NCI-H345 (cell line): ENCODE measurements around the gene PLS1.

ENCODE experiments used
- DNase-seq: peaks from one replicate; lab custom pipeline; 2025; lab: John Stamatoyannopoulos, UW

PLS1 gene

DNA sequence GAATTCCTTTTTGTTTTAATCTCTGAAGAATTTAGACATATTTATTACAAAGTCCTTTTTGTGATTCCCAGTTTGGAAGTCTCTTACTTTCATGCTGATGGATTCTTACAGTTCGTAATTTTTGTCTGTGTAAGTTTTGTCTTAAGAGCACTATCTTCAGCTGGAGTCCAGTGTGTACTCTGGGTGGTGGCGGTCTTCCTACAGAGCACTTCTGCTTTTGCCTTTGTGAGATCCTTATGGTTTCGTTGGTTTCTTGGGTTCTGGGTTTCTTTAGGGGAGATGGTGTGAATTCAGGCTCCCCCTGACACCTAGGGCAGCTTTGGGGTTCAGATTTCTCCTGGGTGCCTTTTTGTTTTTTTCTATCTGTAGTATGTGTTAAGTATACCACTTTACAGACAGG lies 45.3 kb downstream of the PLS1 start:
- no peak for DNase-seq

DNA sequence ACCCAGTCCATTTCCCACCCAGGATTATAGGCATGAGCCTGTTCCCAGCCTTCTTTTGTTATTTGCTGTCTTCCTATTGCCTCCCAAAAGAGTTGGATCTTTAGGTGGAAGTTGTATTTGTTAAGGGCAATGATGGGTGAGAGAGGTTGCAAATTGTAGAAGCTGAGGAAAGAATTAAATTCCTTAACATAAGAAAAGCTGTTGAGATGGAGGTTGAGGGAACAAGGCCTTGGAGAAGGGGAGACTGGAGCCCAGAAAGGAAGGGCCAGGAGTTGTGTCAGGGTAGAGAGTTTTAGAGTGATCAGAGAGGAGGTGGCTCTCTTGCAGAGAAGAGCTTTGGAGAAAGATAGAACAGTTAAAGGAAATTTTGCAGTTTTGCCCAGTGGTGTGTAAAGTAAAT lies 46.8 kb downstream of the PLS1 start:
- DNase-seq, result no peak

DNA sequence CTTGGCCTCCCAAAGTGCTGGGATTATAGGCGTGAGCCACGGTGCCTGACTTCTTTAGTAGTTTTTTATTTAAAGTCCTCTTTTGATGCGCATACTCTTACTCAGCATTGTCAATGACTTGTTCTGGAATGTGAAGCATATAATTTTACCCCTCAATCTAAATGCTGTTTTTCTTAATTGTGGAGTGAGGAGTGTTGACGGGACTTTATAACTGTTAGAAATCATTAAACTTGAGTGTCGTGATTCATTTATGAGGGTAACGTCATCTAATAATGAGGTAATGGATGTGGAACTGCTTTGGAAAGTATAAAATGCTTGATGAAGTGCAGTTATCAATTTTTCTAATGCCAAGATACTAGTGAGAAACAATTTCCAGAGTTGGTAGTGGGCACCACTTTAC lies 48.3 kb downstream of the PLS1 start:
- no peak for DNase-seq

DNA sequence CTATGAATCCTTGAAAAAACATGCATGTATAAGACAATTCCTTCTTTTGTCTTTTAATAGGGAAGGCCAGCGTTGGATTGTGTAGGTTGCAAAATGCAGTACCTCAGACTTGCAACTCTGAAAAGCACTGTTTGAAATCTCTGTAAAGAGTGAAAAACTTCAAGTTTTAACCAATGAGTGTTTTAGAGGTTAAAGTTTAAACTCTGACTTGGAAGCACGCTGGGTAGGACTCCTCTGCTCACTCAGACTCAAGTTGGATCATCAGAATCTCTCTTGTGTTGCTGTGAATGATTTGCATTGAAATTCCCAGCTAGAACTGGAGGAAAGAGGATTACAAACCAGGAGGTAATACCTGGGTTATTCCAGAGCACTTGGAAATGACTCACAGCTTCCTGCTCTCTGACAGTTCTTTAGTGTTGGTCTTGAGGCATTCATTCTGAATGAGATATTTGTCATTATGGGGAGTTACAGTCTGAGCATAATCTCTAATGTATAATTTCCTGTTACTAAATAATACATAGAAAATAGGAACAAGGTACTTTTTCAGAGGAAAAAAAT lies 49.1 kb downstream of the PLS1 start:
- no peak for DNase-seq

DNA sequence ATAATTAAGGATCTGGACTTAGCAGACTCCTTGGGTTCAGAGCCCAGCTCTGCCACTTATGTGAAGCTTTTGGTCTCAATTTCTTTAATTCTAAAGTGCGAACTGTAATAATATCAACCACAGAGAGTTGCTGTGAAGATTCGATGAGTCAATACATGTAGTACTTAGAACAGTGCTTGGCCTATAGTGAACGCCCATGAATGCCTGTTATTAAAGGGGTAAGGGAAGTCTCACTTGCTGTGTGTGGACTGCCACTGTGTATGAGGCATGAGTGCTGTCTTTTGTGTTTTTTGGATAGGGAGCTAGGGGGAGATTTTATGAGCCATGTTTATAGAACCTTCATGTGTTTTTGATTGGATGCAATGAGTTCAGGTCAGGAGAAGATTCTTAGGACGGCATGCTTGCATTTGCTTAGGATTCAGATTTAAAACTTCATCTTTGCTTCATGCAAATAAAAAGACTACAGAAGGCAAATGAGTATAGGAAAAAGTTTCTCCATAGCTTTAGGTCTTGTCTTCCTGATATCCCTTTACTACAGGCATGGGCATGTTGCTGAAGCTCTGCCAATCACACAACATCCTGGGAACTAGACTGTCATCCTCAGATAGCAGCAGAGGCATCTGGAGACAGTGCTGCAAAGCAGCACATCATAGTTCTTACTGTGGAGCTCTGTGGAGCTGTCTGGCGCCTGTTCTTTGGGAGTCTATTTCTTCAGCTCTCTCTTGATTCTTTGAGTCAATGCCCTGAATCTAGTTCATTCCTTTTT lies 50.0 kb downstream of the PLS1 start:
- no peak for DNase-seq

DNA sequence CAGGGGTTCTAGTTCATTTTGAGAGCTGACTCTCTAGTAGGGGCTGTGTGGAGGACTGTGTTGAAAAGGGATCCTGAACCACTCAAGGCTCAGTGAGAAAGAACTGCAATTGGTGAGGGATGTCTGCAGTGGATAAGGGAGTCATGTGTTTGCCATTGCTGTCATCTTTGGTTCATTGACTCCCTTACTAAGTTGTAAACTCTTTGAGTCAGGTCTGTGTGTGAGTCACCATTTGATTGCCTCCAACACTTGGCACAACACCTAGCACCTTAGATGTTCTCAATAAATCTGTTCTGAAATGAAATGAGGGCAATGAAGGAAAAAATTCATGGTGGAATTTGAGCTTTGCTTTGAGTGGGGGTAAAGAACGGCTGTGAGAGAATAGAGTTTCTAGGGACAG lies 51.7 kb downstream of the PLS1 start:
- no peak for DNase-seq

DNA sequence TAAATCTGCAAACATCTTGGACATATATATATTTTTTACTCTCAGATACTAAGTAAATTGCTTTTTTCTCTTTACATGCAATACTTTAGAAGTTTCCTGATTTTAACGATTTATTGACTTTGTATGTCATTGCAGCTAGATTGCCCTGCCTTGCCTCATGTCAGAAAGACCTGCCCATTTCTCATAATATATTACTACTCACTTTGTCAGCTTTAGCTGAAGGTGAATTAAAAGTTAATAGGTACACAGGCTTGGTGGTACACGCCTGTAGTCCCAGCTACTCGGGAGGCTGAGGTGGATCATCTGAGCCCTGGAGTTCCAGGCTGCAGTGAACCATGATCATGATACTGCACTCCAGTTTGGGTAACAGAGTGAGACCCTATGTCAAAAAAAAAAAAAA lies 52.8 kb downstream of the PLS1 start:
- DNase-seq, result no peak

DNA sequence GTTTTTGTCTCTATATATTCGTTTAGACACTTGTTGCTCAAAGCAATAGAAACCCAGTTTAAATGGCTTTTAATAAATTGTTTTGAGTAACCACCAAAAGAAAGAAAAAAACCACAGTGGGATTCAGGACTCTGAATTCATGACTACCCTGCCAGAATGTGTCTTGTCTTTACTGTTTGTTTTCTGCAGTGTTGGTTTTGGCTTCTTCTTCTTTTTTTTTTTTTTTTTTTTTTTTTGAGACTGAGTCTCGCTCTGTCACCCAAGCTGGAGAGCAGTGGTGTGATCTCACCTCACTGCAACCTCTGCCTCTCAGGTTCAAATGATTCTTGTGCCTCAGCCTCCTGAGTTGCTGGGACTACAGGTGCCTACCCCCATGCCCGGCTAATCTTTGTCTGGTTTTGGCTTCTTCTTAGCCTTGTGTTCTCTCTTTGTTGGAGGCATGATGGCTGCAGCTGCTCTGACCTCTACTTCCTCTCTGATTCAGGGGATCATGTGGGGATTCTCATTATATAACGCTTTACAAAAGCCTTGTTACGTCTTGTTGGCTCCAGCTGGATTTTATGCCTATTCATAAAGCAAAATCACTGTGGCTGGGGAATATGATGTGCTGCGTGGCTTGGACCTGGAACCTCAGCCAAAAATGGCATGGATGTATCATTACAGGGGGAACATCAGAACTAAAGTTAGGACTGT lies 54.0 kb downstream of the PLS1 start:
- no peak for DNase-seq

DNA sequence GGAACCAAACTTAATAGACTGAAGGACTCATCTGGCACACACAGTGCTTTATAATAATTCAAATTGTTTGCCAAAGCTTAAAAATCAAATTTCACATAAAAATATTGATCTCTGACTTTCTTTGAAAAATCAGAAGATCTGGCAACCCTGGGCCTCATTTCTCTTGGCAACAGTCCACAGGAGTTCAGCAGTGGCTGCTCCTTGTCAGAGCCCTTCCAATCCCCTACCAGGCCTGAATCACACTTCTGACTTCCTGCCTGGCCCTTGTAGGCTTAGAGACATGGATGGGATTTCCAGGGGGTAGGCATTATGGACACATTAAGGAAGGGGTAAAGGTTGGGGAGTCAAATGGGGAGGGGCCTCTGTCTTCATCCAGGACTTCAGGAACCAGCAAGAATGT lies 55.5 kb downstream of the PLS1 start:
- DNase-seq, result no peak

DNA sequence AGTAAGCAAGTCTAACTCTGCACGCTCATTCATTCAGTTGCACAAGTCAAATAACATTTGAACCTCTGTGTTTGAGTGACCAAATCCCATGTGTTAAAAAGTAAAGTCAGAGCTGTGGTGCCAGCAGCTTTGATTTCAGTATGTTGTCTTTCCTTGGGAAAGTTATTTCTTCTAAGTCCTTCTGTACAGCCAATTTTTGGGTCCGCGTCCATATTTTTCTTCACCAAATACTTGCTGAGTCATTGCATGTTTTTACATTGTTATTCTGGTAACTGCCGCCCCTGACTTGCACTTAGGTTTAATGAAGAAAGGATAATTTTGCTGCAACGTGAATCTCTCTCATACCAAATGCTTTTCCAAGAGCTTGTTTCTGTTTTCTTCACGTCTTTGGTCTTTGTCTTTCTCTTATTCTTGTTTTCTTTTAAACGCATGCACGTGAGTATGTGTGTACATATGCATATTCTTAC lies 56.7 kb downstream of the PLS1 start:
- no peak for DNase-seq

DNA sequence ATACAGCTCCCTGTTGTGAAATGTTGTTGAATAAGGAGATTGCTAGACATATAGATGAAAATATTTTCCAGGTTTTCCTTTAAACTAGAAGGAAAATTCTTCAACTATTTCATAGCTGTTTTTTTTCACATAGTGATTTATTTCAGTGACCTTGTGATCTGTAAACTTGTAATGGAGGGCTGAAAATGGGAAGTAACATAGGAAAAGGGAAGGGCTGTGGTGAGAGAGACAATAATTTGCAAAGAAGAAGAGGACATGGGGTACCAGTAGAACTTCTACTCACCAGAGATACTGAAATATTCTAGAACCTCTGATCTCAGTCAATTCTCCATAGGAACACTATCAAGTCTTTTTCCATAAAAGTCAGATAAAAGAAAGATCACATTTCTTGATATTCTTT lies 60.4 kb downstream of the PLS1 start:
- no peak for DNase-seq

DNA sequence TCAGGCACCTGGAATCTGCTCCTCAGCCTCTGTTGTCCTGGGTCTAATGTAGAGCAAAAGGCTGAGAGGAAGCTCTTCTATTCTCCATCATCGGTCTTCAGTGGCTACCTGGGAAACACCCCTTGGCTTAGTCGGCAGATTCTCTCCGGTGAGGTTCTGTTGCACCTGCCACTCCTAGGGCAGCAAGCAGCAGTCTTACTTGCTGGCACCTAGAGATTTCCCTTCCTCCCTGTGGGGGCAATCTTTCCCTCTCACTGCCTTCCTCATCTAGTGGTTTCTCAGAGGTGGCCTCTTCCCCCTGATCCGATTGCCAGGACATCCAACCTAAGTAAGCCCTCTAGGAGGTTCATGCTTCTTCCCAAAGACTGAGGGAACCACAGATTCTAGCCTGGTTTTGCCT lies 60.8 kb downstream of the PLS1 start:
- no peak for DNase-seq

DNA sequence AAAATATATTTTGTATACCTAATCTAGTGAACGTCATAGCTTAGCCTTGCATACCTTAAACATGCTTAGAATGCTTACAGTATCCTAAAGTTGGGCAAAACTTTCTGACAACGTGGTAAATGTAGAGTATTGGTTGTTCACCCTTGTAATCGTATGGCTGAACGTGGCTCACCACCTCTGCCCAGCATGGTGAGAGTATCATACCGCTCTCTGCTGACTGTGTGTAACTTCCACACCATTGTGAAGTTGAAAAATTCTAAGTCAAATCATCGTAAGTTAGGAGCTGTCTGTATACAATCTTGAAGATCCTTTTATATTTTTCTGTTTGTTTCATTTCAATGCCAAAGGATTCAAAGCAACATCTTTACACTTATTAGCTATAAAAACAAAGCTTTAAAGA lies 64.2 kb downstream of the PLS1 start:
- DNase-seq, result no peak

DNA sequence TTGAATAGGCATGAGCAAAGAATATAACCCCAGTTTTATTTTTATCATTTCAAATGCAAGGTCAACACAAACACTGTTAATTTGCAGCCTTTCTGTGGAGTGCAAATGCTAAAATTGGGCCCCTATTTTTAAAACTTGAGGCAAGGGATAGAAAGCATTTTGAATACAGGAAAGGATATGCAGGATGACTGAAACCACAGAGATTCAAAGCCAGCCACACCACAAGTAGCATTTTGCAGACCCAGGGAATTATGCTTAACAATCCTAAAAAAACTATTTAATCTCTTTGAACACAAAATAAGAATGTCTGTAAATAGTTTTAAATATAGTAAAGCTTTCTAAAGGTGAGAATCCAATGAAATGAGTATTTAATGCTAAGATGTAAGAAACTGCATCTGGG lies 64.7 kb downstream of the PLS1 start:
- DNase-seq, result no peak

DNA sequence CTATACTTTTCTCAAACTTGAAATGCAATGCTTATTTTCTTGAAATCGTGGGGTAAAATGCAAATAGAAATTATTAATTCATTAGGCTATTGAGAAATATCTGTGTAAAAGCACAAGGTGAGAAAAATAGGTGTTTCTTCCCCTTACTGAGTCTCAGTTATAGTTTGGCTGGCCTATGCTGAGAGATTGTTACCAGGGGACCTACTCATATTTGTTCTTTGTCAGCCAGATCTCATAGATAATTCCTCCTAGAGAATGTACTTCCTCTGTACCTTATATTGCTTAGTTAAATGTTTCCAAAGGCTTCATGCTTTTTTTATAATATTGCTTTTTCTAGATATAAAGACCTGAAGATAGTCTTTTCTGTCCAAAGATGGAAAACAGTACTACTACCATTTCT lies 67.7 kb downstream of the PLS1 start:
- no peak for DNase-seq

DNA sequence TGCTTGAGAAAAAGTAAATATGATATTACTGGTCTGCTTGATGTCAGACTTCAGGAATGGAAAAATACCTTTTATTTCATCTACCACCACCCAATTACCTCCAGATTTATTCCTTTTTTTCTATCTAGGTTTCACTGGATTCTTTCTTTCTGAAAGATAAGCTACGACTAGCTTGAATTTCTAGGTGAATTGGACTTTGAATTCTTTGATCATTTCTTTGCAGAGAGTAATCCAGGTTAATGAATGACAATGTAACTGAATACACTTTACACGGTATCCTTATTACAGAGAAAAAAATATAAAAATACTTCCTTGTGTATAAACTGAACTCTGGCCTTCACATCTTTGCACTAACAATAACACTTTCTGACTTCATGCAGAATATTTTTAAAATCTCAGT lies 68.1 kb downstream of the PLS1 start:
- no peak for DNase-seq

DNA sequence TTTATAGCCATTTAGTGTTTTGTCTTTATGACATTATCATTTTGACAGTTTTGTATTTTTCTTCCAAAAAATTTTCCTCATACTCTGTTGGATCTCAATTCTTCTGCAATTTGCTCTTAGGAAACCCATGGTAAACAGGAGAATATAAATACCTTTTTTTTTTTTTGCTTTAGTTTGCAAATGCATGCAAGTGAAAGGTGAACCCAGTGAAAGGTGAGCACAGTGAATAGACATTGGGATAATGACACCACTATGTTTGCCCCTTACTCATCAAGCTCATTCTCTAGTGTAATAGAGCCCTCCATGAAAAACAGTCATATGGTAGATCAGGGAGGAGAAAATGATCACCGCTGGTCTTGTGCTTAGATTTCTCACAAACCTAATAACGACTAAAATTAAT lies 68.6 kb downstream of the PLS1 start:
- no peak for DNase-seq

DNA sequence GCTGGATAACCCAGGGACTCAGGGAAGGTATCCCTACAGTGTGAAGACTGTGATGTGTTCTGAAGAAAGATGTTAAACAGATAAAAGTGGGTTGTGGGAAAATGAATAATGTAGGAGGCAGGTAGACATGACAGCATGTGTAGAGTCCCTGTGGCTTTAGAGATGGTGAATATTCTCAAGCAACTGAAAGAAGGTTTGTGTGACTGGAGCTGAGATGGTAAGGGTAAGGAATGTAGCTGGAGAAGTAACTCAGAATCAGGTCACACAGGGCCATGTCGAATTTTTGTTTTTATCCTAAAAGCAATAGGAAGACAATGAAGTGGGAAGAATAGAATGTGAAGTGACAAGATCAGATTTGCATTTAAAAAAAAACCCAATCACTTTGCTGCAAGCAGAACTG lies 73.9 kb downstream of the PLS1 start:
- DNase-seq, result no peak

DNA sequence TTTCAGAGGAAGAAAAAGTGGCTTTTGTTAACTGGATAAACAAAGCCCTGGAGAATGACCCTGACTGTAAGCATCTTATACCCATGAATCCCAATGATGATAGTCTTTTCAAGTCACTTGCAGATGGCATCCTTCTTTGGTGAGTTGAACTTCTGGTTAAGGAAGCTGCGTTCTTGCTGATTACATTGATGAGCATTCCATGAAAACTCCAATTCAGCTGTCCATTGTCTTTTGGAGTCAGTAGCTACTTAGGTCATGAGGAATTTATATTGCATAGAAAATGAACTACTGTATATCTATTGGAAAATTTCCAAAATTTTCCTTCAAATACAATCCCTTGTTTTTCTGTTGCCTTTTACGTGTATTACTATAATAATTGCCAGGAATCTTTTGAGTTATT lies 80.0 kb downstream of the PLS1 start:
- DNase-seq, result no peak

DNA sequence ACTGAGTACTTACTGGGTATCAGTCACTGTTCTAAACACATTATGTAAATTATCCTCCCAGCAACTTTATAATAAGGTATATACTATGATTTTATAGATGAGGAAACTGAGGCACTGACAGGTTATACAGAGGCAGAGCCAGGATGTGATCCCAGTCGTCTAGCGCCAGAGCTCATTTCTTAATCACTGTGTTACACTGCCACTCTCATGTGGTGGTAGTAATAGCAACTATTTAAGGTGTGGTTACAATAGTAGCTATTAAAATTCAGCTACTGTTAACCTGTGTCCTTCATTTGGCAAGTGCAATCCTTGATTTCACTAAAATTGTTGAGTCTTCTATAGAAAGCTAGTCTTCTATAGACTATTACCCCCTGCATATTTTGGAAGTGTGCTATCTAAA lies 84.5 kb downstream of the PLS1 start:
- no peak for DNase-seq

DNA sequence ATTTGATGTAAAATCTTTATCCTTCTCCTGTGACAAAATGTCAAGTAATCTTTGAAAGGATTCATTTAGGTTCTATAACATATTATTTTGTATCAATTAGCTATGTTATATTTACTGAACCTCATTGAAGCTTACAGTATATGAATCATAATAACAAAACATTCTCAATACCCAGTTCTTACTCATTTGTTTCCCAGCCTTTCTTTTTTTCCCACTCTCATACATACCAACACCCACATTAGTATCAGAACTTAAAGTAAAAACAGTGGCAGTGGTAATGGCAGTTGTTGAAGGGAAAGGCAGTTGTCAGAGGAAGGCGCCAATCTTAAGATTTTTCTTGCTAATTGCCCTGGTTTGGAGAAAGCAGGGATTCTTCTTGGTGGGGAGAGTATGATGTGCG lies 94.4 kb downstream of the PLS1 start:
- no peak for DNase-seq

DNA sequence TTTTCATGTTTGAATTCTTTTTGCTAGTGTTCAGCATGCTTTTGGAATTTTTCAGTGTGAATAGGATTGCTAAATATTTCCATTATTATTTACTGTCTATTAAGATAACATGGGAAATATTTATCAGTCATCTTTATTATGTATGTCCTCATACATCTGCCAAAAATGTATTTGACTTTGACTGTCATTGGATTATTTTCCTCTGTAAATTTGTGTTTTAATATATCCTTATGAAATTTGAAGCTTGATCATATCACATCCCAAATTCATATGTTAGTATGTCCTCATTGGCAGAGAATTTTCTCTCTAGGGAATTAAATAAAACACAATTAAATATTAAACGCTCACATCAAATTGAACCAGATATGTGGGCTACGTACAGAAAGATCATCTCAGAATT lies 95.3 kb downstream of the PLS1 start:
- no peak for DNase-seq

DNA sequence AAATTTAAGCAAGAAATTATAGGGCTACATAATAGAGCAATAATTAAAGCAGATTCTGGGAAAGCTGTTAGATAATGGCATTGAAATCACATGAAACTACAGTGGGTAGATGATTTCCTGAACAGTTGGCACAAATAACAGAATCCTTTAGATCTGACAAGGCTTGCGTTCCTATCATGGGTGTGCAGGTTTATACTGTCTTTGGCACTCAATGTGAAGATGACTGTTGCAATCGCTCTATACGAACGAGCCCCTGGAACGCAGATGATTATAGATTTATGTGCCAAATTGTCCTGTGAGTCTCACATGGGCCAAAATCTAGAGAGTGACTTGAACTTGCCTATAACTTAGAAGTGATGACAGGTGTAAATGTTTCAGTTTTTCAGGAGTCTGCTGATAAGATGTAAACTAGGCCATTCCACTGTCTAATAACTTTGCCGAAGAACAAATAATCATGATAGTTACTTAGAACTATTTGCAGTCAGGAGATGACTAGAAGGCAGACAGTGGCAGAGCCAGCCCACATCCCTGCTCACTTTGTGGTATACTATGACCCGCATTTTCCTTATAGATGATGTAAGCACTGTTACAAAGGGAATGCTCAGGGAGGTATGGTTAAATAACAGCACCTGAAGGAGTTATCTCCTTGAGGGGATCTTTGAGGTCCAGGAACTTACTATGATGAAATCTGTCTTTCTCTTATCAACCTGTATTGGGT lies 97.1 kb downstream of the PLS1 start:
- DNase-seq, result no peak
